ENCODE data around the gene CSNK2A3.

DNA sequence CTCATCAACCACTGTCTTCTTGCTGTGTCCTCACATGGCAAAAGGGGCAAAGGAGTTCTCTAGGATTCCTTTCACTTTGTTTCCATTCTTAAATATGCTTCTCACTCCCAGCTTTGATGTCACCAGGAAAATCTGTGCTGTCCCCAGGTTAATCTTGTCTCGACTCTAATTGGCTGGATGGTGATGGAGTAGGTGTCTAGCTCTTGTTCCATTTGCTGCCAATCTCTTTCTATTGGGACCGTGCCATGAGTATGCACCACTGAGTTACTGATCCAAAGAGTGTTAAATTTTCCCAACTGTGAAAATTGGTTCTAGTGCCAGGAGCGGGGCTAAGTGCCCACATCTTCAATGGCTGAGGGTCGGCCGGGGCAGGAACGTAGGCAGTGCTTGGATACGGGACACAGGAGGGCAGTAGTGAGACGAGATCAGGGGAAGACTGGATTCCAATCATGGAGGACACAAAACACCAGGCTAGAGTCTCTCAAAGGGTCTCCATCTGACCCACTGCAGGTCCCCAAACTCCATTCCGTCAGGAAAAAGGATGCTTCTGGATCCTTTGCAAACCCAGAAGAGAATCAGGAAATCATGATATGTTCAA, 47.7 kb upstream of the CSNK2A3 start:
- TF ChIP-seq, protein P1, sequence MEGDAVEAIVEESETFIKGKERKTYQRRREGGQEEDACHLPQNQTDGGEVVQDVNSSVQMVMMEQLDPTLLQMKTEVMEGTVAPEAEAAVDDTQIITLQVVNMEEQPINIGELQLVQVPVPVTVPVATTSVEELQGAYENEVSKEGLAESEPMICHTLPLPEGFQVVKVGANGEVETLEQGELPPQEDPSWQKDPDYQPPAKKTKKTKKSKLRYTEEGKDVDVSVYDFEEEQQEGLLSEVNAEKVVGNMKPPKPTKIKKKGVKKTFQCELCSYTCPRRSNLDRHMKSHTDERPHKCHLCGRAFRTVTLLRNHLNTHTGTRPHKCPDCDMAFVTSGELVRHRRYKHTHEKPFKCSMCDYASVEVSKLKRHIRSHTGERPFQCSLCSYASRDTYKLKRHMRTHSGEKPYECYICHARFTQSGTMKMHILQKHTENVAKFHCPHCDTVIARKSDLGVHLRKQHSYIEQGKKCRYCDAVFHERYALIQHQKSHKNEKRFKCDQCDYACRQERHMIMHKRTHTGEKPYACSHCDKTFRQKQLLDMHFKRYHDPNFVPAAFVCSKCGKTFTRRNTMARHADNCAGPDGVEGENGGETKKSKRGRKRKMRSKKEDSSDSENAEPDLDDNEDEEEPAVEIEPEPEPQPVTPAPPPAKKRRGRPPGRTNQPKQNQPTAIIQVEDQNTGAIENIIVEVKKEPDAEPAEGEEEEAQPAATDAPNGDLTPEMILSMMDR (conservative IDR thresholded peaks at IDR 0.05; ENCODE audit: low read depth in 2 of 2), result peak; percentile 65 to 82
- TF ChIP-seq EZH2phosphoT487 (IDR thresholded peaks at IDR 0.05; ENCODE audit: unreplicated experiment), result no peak

Measured in GM23338 (cell line).